Measurements from ENCODE around the gene MCC.

DNA sequence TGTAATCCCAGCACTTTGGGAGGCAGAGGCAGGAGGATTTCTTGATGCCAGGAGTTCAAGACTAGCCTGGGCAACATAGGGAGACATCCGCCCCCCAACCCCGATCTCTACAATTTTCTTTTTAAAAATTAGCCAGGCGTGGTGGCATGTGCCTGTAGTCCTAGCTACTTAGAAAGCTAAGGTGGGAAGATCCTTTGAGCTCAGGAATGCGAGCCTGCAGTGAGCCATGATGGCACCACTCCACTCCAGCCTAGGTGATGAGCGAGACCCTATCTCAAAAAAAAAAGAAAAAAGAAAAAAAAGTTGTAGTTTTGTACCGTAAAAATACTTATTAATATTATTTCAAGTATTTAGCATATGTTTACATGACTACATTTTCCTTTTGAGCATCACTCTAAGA, 82.7 kb downstream of the MCC start:
- TF ChIP-seq, protein P1, sequence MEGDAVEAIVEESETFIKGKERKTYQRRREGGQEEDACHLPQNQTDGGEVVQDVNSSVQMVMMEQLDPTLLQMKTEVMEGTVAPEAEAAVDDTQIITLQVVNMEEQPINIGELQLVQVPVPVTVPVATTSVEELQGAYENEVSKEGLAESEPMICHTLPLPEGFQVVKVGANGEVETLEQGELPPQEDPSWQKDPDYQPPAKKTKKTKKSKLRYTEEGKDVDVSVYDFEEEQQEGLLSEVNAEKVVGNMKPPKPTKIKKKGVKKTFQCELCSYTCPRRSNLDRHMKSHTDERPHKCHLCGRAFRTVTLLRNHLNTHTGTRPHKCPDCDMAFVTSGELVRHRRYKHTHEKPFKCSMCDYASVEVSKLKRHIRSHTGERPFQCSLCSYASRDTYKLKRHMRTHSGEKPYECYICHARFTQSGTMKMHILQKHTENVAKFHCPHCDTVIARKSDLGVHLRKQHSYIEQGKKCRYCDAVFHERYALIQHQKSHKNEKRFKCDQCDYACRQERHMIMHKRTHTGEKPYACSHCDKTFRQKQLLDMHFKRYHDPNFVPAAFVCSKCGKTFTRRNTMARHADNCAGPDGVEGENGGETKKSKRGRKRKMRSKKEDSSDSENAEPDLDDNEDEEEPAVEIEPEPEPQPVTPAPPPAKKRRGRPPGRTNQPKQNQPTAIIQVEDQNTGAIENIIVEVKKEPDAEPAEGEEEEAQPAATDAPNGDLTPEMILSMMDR (IDR thresholded peaks at IDR 0.05): no peak
- no peak for TF ChIP-seq POLR2A (IDR thresholded peaks at IDR 0.05)
